K562 (cell line): Measurements from ENCODE around the gene MICALL2. TPM values are rescaled to one million over a fixed set of nuclear protein-coding genes. Genes with fewer than 3 reads are reported as not detected.

Experiments used
- ATF6 ChIP-seq: sonication (generic); formaldehyde crosslinking; IDR thresholded peaks from 2 replicates; pipeline ENCODE4 v1.4.0; 2020; ENCODE audit warnings: mild to moderate bottlenecking, missing genetic modification reagents
- ATF7 ChIP-seq: fragments of 450-650 bp; IDR thresholded peaks from 2 replicates; pipeline ENCODE4 v1.7.1; 2014; ENCODE audit warnings: mild to moderate bottlenecking, moderate library complexity
- CBX3 ChIP-seq, 2 experiments: IDR thresholded peaks; 1 replicate in 1 of 2; 2 replicates in 1 of 2; pipeline ENCODE4 v1.6.1; 2012; ENCODE audit warnings: inconsistent platforms in 2 of 2, low read length in 2 of 2, borderline replicate concordance in 1 of 2, control low read depth in 1 of 2
- CREBBP ChIP-seq: IDR thresholded peaks from one replicate; pipeline ENCODE4 v1.6.1; 2012; ENCODE audit warnings: low read depth, mild to moderate bottlenecking, control low read depth, inconsistent platforms, low read length
- ELF4 ChIP-seq: fragments of 450-650 bp; formaldehyde crosslinking; IDR thresholded peaks from 2 replicates; pipeline ENCODE4 v1.4.0; 2022; ENCODE audit warnings: missing genetic modification characterization
- ESRRA ChIP-seq: fragments of 450-650 bp; IDR thresholded peaks from 2 replicates; pipeline ENCODE4 v1.6.1; 2014; ENCODE audit warnings: low read depth, mild to moderate bottlenecking, moderate library complexity, borderline replicate concordance
- FIP1L1 ChIP-seq: fragments of 200-400 bp; formaldehyde crosslinking; IDR thresholded peaks from 2 replicates; pipeline ENCODE4 v1.6.1; 2018; ENCODE audit warnings: mild to moderate bottlenecking, low read depth, low read length; ENCODE audit not compliant: poor library complexity, severe bottlenecking
- HMGN3 ChIP-seq: IDR thresholded peaks from 2 replicates; pipeline ENCODE4 v1.6.1; 2011; ENCODE audit warnings: borderline replicate concordance, low read depth, mild to moderate bottlenecking, mixed read lengths, low read length; ENCODE audit not compliant: insufficient read length; ENCODE audit errors: extremely low read depth
- IRF9 ChIP-seq: fragments of 450-650 bp; IDR thresholded peaks from 2 replicates; pipeline ENCODE4 v1.6.1; 2016; ENCODE audit warnings: missing biosample characterization, missing genetic modification characterization
- JUN ChIP-seq, 2 experiments: sonication (generic) in 1 of 2; formaldehyde crosslinking in 1 of 2; IDR thresholded peaks; 2 replicates each; pipeline versions ENCODE4 v1.6.1 to v1.8.0; 2012 to 2022; ENCODE audit warnings: borderline replicate concordance in 2 of 2, mild to moderate bottlenecking in 2 of 2, improper control_type of control experiment in 1 of 2, low read depth in 1 of 2, low read length in 1 of 2, missing genetic modification reagents in 1 of 2
- RAD51 ChIP-seq: fragments of 450-650 bp; IDR thresholded peaks from 2 replicates; pipeline ENCODE4 v1.7.1; 2016; ENCODE audit warnings: low read depth, mild to moderate bottlenecking, borderline replicate concordance
- RNF2 ChIP-seq: sonication (generic); IDR thresholded peaks from 2 replicates; pipeline ENCODE4 v1.6.1; 2016
- SPI1 ChIP-seq: IDR thresholded peaks from 2 replicates; pipeline ENCODE4 v1.6.1; 2011; ENCODE audit warnings: low read depth, low read length, control low read depth, borderline replicate concordance
- THAP12 ChIP-seq: fragments of 250-450 bp; sonication (Bioruptor Pico); IDR thresholded peaks from 2 replicates; pipeline ENCODE4 v1.9.0; 2021; ENCODE audit warnings: mild to moderate bottlenecking, inconsistent platforms
- ZBED1 ChIP-seq: IDR thresholded peaks from 2 replicates; pipeline ENCODE4 v1.6.1; 2014
- ZKSCAN8 ChIP-seq: fragments of 200-800 bp; sonication (Bioruptor generic); IDR thresholded peaks from 2 replicates; pipeline ENCODE4 v1.6.1; 2016; ENCODE audit warnings: missing genetic modification characterization, missing compliant biosample characterization
- ZNF592 ChIP-seq: fragments of 450-650 bp; IDR thresholded peaks from 2 replicates; pipeline ENCODE4 v1.6.1; 2017; ENCODE audit warnings: antibody characterized with exemption, mild to moderate bottlenecking
- polyA plus RNA-seq, 8 experiments: library from polyadenylated mRNA; depleted of rRNA in 4 of 8; stranded (reverse) in 5 of 8; unstranded in 3 of 8; fragments of >200 nt; fragmentation: Nextera tagmentation in 2 of 8; fragmentation: Illumina TruSeq in 1 of 8; extraction: Ambion mirVana in 2 of 8; extraction: Trizol in 1 of 8; gene quantifications; 2 replicates each; pipeline versions ENCODE4 v1.2.1 to v1.2.3, GENCODE V29; 2011 to 2014; ENCODE audit warnings: inconsistent platforms in 1 of 8, missing spikeins in 1 of 8
- total RNA-seq, 7 experiments: library from RNA; depleted of rRNA in 6 of 7; stranded (reverse); fragments of >200 nt in 6 of 7; fragmentation: Illumina TruSeq in 2 of 7; extraction: Trizol in 2 of 7; gene quantifications; 2 replicates each; pipeline versions ENCODE4 v1.2.1 to v1.2.3, GENCODE V29; 2011 to 2021; ENCODE audit warnings: low replicate concordance in 1 of 7

The MICALL2 gene
- total and polyA plus RNA-seq, 9 of the 15 experiments (the other 6 are each of a cell fraction or from before 2014, with no cell fraction given): 1.8 to 103 (median 17.0) TPM

- TF ChIP-seq ZNF592: no peak
- TF ChIP-seq ZBED1: no peak
- TF ChIP-seq JUN (IDR thresholded peaks at IDR 0.05; ENCODE audit: borderline replicate concordance, low read depth, low read length): no peak
- TF ChIP-seq JUN (CRISPR knock-in tag; IDR thresholded peaks at IDR 0.05; ENCODE audit: borderline replicate concordance): no peak
- no peak for TF ChIP-seq HMGN3
- TF ChIP-seq ESRRA: no peak
- no peak for TF ChIP-seq ZKSCAN8
- TF ChIP-seq FIP1L1: no peak
- no peak for TF ChIP-seq ELF4
- peak; percentile 93 for TF ChIP-seq RAD51
- TF ChIP-seq CREBBP: no peak
- TF ChIP-seq CBX3 (IDR thresholded peaks at IDR 0.05; ENCODE audit: borderline replicate concordance in 1 of 2, low read length in 2 of 2): no peak
- TF ChIP-seq IRF9 (tag): no peak
- TF ChIP-seq ATF7: 0 out of 2 replicates have a peak, but pooled peaks have one; percentile 27
- TF ChIP-seq RNF2: no peak
- no peak for TF ChIP-seq SPI1
- TF ChIP-seq ATF6 (CRISPR knock-in tag): no peak
- TF ChIP-seq THAP12: no peak
Measured at GRCh38 chr7:1425292-1426136, 33.8 kb downstream of the MICALL2 start (continued).
